ENCODE results near the gene XBP1. TPM values are rescaled to one million over a fixed set of nuclear protein-coding genes. Genes with fewer than 3 reads are reported as not detected.
A peak's percentile ranks its signal among the peaks of the same experiment; 100 is the strongest.

XBP1 gene
- total and polyA plus RNA-seq, 2 of the 4 experiments (the other 2 are of a cell fraction): 95.0 to 223 TPM

GRCh38 chr22:28800308-28801041 lies at the start of gene XBP1 (continued):
- TF ChIP-seq ELK1 (IDR thresholded peaks at IDR 0.05; ENCODE audit: borderline replicate concordance, low read depth, low read length): no peak
- TF ChIP-seq SMC3 (IDR thresholded peaks at IDR 0.05; ENCODE audit: low read depth, low read length): no peak
- TF ChIP-seq MXI1 (IDR thresholded peaks at IDR 0.05; ENCODE audit: borderline replicate concordance, low read depth, low read length): peak; percentile 86; the same call in 1 of the 2 replicates

DNA sequence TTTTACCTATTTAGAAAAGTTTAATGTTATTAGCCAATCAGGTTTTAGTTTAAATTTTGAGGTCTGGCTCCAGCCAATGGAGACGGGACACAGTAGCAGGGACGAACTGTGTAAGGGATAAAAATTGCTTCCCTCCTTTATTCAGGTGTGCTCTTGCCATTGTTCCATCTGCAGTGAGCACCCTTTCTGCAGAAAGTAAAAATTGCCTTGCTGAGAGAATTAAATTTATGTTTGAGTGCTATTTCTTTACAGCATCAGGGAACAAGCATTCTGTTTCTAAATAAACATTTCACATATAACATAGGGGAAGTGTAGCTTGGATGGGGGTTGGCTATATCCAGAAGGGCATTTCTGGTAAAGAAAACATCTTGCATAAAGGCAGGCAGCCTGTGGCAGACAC lies 46.6 kb upstream of the XBP1 start:
- Histone ChIP-seq H2AFZ (replicated peaks; ENCODE audit: low read length, poor library complexity) (no peak overlapping the region), H4K5ac (ENCODE audit: low read depth, low read length) (no peak overlapping the region), H4K91ac (ENCODE audit: insufficient read depth, low read depth, low read length) (no peak overlapping the region), H3K4ac (ENCODE audit: low read depth, low read length) (no peak overlapping the region), H2BK20ac (ENCODE audit: low read depth, low read length) (no peak overlapping the region), H2BK120ac (ENCODE audit: low read depth, low read length) (no peak overlapping the region), H3K4me1 (ENCODE audit: control insufficient read depth, insufficient read depth, low read length) (no peaks in the 10 kb centered on the region), H3K4me3 (ENCODE audit: insufficient read depth, low read depth, low read length) (no peak overlapping the region), H3K18ac (ENCODE audit: low read depth, low read length) (no peak overlapping the region), H3K9me1 (ENCODE audit: insufficient read depth, low read length) (no peaks in the 10 kb centered on the region), H3K56ac (ENCODE audit: extremely low read depth, insufficient read depth, low read length) (no peak overlapping the region), H2AK5ac (ENCODE audit: low read depth, low read length) (no peak overlapping the region), H2BK15ac (ENCODE audit: low read depth, low read length) (no peak overlapping the region), H3K36me3 (ENCODE audit: control insufficient read depth, insufficient read depth, low read length) (no peaks in the 10 kb centered on the region), H2BK5ac (ENCODE audit: low read depth, low read length, poor library complexity, severe bottlenecking) (no peak overlapping the region), H3K27ac (ENCODE audit: insufficient read depth, low read length) (no peak overlapping the region), H2AK9ac (replicated peaks; ENCODE audit: low read depth, low read length, poor library complexity) (no peak overlapping the region), H3K23ac (ENCODE audit: low read depth, low read length) (no peak overlapping the region), H3K79me1 (ENCODE audit: low read depth in 1 of 2, low read length in 2 of 2) (no peaks in the 10 kb centered on the region), H3K4me2 (ENCODE audit: low read depth, low read length) (no peak overlapping the region), H3K9ac (ENCODE audit: low read depth, low read length) (no peak overlapping the region), H4K20me1 (ENCODE audit: insufficient read depth, low read length) (no peaks in the 10 kb centered on the region; the same call in 1 of the 2 replicates), H4K8ac (ENCODE audit: low read depth in 2 of 2, low read length in 2 of 2) (no peak overlapping the region), H3K27me3 (ENCODE audit: control insufficient read depth, insufficient read depth, low read length) (no peaks in the 10 kb centered on the region), H3K14ac (replicated peaks; ENCODE audit: low read depth, low read length) (no peak overlapping the region), H3K9me3 (ENCODE audit: control insufficient read depth, insufficient read depth, low read length) (peaks cover 9% of the 10 kb centered on the region)
- intact Hi-C loops (cut with micrococcal nuclease): no loop called here
- no CpG with 5 or more reads among the region's 2 CpGs for WGBS, 2 experiments (ENCODE audit: extremely low coverage in 2 of 2, insufficient read length in 1 of 2)
- CTCF ChIA-PET: no interaction called here
- dilution Hi-C loops (cut with HindIII; ENCODE audit: low sequenced_read_pairs, unreplicated experiment): no loop called here
- no peak for DNase-seq
- in situ Hi-C loops (cut with MboI; ENCODE audit: low sequenced_read_pairs): no loop called here
- TF ChIP-seq FOS (IDR thresholded peaks at IDR 0.05; ENCODE audit: low read depth, low read length) (no peak), BHLHE40 (IDR thresholded peaks at IDR 0.05; ENCODE audit: low read depth, low read length) (no peak), POLR2A (IDR thresholded peaks at IDR 0.05; ENCODE audit: low read depth, low read length) (no peak), SMC3 (IDR thresholded peaks at IDR 0.05; ENCODE audit: low read depth, low read length) (no peak), RAD21 (IDR thresholded peaks at IDR 0.05; ENCODE audit: low read length) (no peak), NFE2L2 (IDR thresholded peaks at IDR 0.05; ENCODE audit: low read depth, low read length) (no peak), MXI1 (IDR thresholded peaks at IDR 0.05; ENCODE audit: borderline replicate concordance, low read depth, low read length) (no peak)
- BruUV-seq (replicated peaks): no TSS peak
- POLR2A ChIA-PET (ENCODE audit: unreplicated experiment): no interaction called here
- no peak for ATAC-seq (ENCODE audit: low read depth)
